H9 (cell line): ENCODE data around the gene GTF2A2. TPM values are rescaled to one million over a fixed set of nuclear protein-coding genes. Genes with fewer than 3 reads are reported as not detected.

Experiments
- DNase-seq: peaks from one replicate; pipeline ENCODE4 v3.0.0-alpha.2; 2017
- H2AFZ ChIP-seq: one replicate; pipeline ENCODE4 v1.6.1; 2013; ENCODE audit warnings: mild to moderate bottlenecking, low read length, control low read depth, moderate library complexity
- H2AK5ac ChIP-seq: 2 replicates; pipeline ENCODE4 v1.6.1; 2013; ENCODE audit warnings: low read length, control low read depth, mixed read lengths; ENCODE audit not compliant: insufficient read length
- H2BK120ac ChIP-seq: one replicate; pipeline ENCODE4 v1.6.1; 2013; ENCODE audit warnings: low read depth, mild to moderate bottlenecking, low read length, control low read depth, inconsistent platforms; ENCODE audit not compliant: poor library complexity, severe bottlenecking
- H2BK12ac ChIP-seq: 2 replicates; pipeline ENCODE4 v1.6.1; 2013; ENCODE audit warnings: low read length, control low read depth, mixed read lengths, low read depth; ENCODE audit not compliant: insufficient read length
- H2BK15ac ChIP-seq: 2 replicates; pipeline ENCODE4 v1.6.1; 2013; ENCODE audit warnings: low read depth, low read length, control low read depth
- H2BK20ac ChIP-seq: one replicate; pipeline ENCODE4 v1.6.1; 2013; ENCODE audit warnings: low read depth, mild to moderate bottlenecking, low read length, control low read depth, inconsistent platforms; ENCODE audit not compliant: poor library complexity, severe bottlenecking
- H2BK5ac ChIP-seq: 2 replicates; pipeline ENCODE4 v1.6.1; 2013; ENCODE audit warnings: low read length, control low read depth, mixed read lengths; ENCODE audit not compliant: insufficient read length
- H3K14ac ChIP-seq: 2 replicates; pipeline ENCODE4 v1.6.1; 2013; ENCODE audit warnings: low read length, control low read depth; ENCODE audit not compliant: insufficient read depth
- H3K18ac ChIP-seq: 2 replicates; pipeline ENCODE4 v1.6.1; 2013; ENCODE audit warnings: low read depth, mild to moderate bottlenecking, mixed read lengths, low read length, control low read depth; ENCODE audit not compliant: insufficient read length
- H3K23ac ChIP-seq: 2 replicates; pipeline ENCODE4 v1.6.1; 2013; ENCODE audit warnings: low read length, control low read depth, mixed read lengths, low read depth; ENCODE audit not compliant: insufficient read length
- H3K23me2 ChIP-seq: 2 replicates; pipeline ENCODE4 v1.6.1; 2013; ENCODE audit warnings: low read depth, mild to moderate bottlenecking, mixed read lengths, low read length, control low read depth; ENCODE audit not compliant: insufficient read length, poor library complexity, severe bottlenecking
- H3K27ac ChIP-seq: 2 replicates; pipeline ENCODE4 v1.5.1; 2013; ENCODE audit warnings: low read length, control low read depth, mixed read lengths, low read depth; ENCODE audit not compliant: insufficient read length
- H3K27me3 ChIP-seq: 2 replicates; pipeline ENCODE4 v1.6.1; 2013; ENCODE audit warnings: low read length, control low read depth, inconsistent platforms; ENCODE audit not compliant: insufficient read depth
- H3K4ac ChIP-seq: 2 replicates; pipeline ENCODE4 v1.6.1; 2013; ENCODE audit warnings: low read depth, mild to moderate bottlenecking, control low read depth, inconsistent platforms, low read length, moderate library complexity
- H3K4me1 ChIP-seq: 2 replicates; pipeline ENCODE4 v1.6.1; 2013; ENCODE audit warnings: low read length, control low read depth, inconsistent platforms; ENCODE audit not compliant: insufficient read depth
- H3K4me2 ChIP-seq: 2 replicates; pipeline ENCODE4 v1.6.1; 2013; ENCODE audit warnings: low read length, control low read depth, mixed read lengths; ENCODE audit not compliant: insufficient read length, insufficient read depth
- H3K56ac ChIP-seq: 2 replicates; pipeline ENCODE4 v1.6.1; 2013; ENCODE audit warnings: low read depth, mild to moderate bottlenecking, mixed read lengths, low read length, control low read depth; ENCODE audit not compliant: insufficient read length
- H3K79me1 ChIP-seq: 2 replicates; pipeline ENCODE4 v1.6.1; 2013; ENCODE audit warnings: low read depth, mild to moderate bottlenecking, moderate library complexity, low read length, control low read depth, inconsistent platforms; ENCODE audit not compliant: insufficient read depth, poor library complexity, severe bottlenecking
- H3K79me2 ChIP-seq: 2 replicates; pipeline ENCODE4 v1.6.1; 2013; ENCODE audit warnings: low read length, control low read depth, inconsistent platforms; ENCODE audit not compliant: insufficient read depth
- H3K9ac ChIP-seq: 2 replicates; pipeline ENCODE4 v1.6.1; 2013; ENCODE audit warnings: low read length, control low read depth, mixed read lengths; ENCODE audit not compliant: insufficient read length; ENCODE audit errors: extremely low read depth
- H3K9me3 ChIP-seq: one replicate; pipeline ENCODE4 v1.6.1; 2013; ENCODE audit warnings: low read depth, low read length, inconsistent platforms; ENCODE audit not compliant: control insufficient read depth
- H3T11ph ChIP-seq: one replicate; pipeline ENCODE4 v1.6.1; 2013; ENCODE audit warnings: mild to moderate bottlenecking, low read length, control low read depth, inconsistent platforms
- H4K20me1 ChIP-seq: one replicate; pipeline ENCODE4 v1.6.1; 2013; ENCODE audit not compliant: control insufficient read depth, insufficient read length, insufficient read depth
- H4K5ac ChIP-seq: 2 replicates; pipeline ENCODE4 v1.6.1; 2013; ENCODE audit warnings: low read depth, mild to moderate bottlenecking, mixed read lengths, low read length, control low read depth; ENCODE audit not compliant: insufficient read length
- H4K8ac ChIP-seq: replicated peaks from 2 replicates; pipeline ENCODE4 v1.6.1; 2013; ENCODE audit warnings: low read length, control low read depth, mixed read lengths, low read depth; ENCODE audit not compliant: insufficient read length
- H4K91ac ChIP-seq: 2 replicates; pipeline ENCODE4 v1.6.1; 2013; ENCODE audit warnings: low read depth, mild to moderate bottlenecking, moderate library complexity, mixed read lengths, low read length, control low read depth; ENCODE audit not compliant: insufficient read length
- H3K27ac Mint-ChIP-seq, 3 experiments: 2 replicates in 2 of 3; 3 replicates in 1 of 3; pipeline ENCODE4 v1.8.0; 2020 to 2021; ENCODE audit warnings: mixed read lengths in 3 of 3, mild to moderate bottlenecking in 1 of 3, moderate library complexity in 1 of 3
- H3K27me3 Mint-ChIP-seq: 2 replicates; pipeline ENCODE4 v1.8.0; 2021; ENCODE audit warnings: low read depth, mild to moderate bottlenecking, moderate library complexity, mixed read lengths
- H3K36me3 Mint-ChIP-seq, 3 experiments: 2 replicates in 2 of 3; 3 replicates in 1 of 3; pipeline ENCODE4 v1.8.0; 2020 to 2021; ENCODE audit warnings: low read depth in 3 of 3, mixed read lengths in 3 of 3; ENCODE audit not compliant: insufficient read depth in 1 of 3
- H3K4me1 Mint-ChIP-seq, 2 experiments: 2 replicates each; pipeline ENCODE4 v1.8.0; 2020; ENCODE audit warnings: mixed read lengths in 2 of 2
- H3K4me3 Mint-ChIP-seq, 2 experiments: 2 replicates in 1 of 2; 3 replicates in 1 of 2; pipeline ENCODE4 v1.8.0; 2020 to 2021; ENCODE audit warnings: mild to moderate bottlenecking in 2 of 2, mixed read lengths in 2 of 2, moderate library complexity in 1 of 2
- H3K9me3 Mint-ChIP-seq, 2 experiments: 2 replicates in 1 of 2; 3 replicates in 1 of 2; pipeline ENCODE4 v1.8.0; 2020; ENCODE audit warnings: mild to moderate bottlenecking in 2 of 2, mixed read lengths in 2 of 2, moderate library complexity in 1 of 2
- WGBS: extraction: QIAGEN DNeasy Blood & Tissue Kit; methylation state at CpG from one replicate; pipeline ENCODE4 v1.1.7; 2013; ENCODE audit warnings: missing lambda C conversion rate, low lambda C conversion rate, mixed read lengths; ENCODE audit not compliant: insufficient read length; ENCODE audit errors: extremely low coverage; 5-methylcytosine and 5-hydroxymethylcytosine counted together
- total RNA-seq: library from RNA; stranded (reverse); gene quantifications from 2 replicates; pipeline ENCODE4 v1.2.1, GENCODE V29; 2021
- TF ChIP-seq, protein P1 (sequence below): fragments of 200-600 bp; sonication (generic); conservative IDR thresholded peaks from 3 replicates; pipeline ENCODE4 v1.8.0; 2021; ENCODE audit warnings: antibody characterized with exemption, mild to moderate bottlenecking

GTF2A2 gene
- total RNA-seq, 1 experiment from 2014 or later: 144 TPM

DNA sequence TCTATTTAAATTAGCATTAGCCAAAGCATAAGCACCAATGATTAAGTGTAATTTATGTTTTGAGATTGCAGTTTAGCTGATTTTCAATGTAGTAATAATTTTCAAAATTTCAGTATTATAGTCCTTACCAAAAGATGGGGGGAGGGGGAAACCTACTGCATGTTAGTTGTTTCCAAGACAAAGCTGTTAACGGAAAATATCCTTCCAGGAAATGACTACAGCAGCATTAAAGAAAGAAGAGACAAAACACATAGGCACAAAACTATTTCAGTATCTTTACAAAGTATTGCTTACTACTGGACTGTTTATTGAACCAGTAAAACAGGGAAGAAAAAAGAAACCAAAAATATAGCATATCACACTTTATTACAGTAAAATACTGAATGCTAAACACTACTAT lies 21.3 kb upstream of the GTF2A2 start:
- Histone ChIP-seq H4K20me1 (no peaks in the 10 kb centered on the region), H3K23ac (no peak overlapping the region), H2BK12ac (no peak overlapping the region), H3K9me3 (no peaks in the 10 kb centered on the region), H3K27me3 (no peaks in the 10 kb centered on the region), H2AFZ (no peak overlapping the region), H2BK15ac (no peak overlapping the region), H3K4ac (no peak overlapping the region), H3K56ac (no peak overlapping the region), H3K23me2 (no peaks in the 10 kb centered on the region), H3K79me2 (no peaks in the 10 kb centered on the region; the same call in 1 of the 2 replicates), H3K79me1 (peaks cover 4% of the 10 kb centered on the region), H3K27ac (no peak overlapping the region), H2BK5ac (no peak overlapping the region), H3T11ph (no peak overlapping the region), H2BK120ac (no peak overlapping the region), H3K18ac (no peak overlapping the region), H3K4me1 (no peaks in the 10 kb centered on the region), H3K14ac (no peak overlapping the region), H2BK20ac (no peak overlapping the region), H3K4me2 (no peak overlapping the region), H4K8ac (no peak overlapping the region), H2AK5ac (no peak overlapping the region), H3K9ac (no peak overlapping the region), H4K91ac (no peak overlapping the region), H4K5ac (no peak overlapping the region)
- no peak for DNase-seq
- Mint-ChIP-seq H3K27me3 (no peaks in the 10 kb centered on the region), H3K27ac (peak overlapping the region in 1 of 3 experiments; percentile 17; a peak in 1 of 7 replicates), H3K4me1 (no peaks in the 10 kb centered on the region), H3K36me3 (peaks cover 30 to 74% (median 54%) of the 10 kb centered on the region in 3 experiments), H3K4me3 (no peak overlapping the region), H3K9me3 (no peaks in the 10 kb centered on the region)
- no CpG with 5 or more reads among the region's 1 CpG for WGBS
- TF ChIP-seq, protein P1, sequence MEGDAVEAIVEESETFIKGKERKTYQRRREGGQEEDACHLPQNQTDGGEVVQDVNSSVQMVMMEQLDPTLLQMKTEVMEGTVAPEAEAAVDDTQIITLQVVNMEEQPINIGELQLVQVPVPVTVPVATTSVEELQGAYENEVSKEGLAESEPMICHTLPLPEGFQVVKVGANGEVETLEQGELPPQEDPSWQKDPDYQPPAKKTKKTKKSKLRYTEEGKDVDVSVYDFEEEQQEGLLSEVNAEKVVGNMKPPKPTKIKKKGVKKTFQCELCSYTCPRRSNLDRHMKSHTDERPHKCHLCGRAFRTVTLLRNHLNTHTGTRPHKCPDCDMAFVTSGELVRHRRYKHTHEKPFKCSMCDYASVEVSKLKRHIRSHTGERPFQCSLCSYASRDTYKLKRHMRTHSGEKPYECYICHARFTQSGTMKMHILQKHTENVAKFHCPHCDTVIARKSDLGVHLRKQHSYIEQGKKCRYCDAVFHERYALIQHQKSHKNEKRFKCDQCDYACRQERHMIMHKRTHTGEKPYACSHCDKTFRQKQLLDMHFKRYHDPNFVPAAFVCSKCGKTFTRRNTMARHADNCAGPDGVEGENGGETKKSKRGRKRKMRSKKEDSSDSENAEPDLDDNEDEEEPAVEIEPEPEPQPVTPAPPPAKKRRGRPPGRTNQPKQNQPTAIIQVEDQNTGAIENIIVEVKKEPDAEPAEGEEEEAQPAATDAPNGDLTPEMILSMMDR: no peak
